Amniotic epithelial cell (primary cell): ENCODE measurements around the gene SIPA1L3.
"Not testable (repeated sequence)": the region's sequence is repeated elsewhere in the genome, so short reads cannot be mapped to it uniquely, and the experiment has no call there.

ENCODE experiments used
- DNase-seq: peaks from one replicate; pipeline ENCODE4 v3.0.0-alpha.2; 2010; ENCODE audit warnings: low read depth

The SIPA1L3 gene

GRCh38 chr19:38022791-38023670 lies 116.0 kb downstream of the SIPA1L3 start:
- DNase-seq = peak; percentile 55

- DNase-seq = no peak
These were observed 116.9 kb downstream of the SIPA1L3 start for GRCh38 chr19:38023671-38024541.

- no peak for DNase-seq
These were observed 118.2 kb downstream of the SIPA1L3 start for GRCh38 chr19:38024992-38025908.

GRCh38 chr19:38025909-38026307 lies 118.9 kb downstream of the SIPA1L3 start:
- DNase-seq = no peak

GRCh38 chr19:38028913-38029510 lies 122.0 kb downstream of the SIPA1L3 start:
- no peak for DNase-seq

- DNase-seq = not testable (repeated sequence)
These were observed 123.0 kb downstream of the SIPA1L3 start for GRCh38 chr19:38030001-38030400.

GRCh38 chr19:38030686-38031422 lies 123.8 kb downstream of the SIPA1L3 start:
- DNase-seq = no peak

GRCh38 chr19:38031423-38031770 lies 124.4 kb downstream of the SIPA1L3 start:
- DNase-seq = peak; percentile 45

GRCh38 chr19:38032151-38032550 lies 125.1 kb downstream of the SIPA1L3 start:
- DNase-seq = peak; percentile 43

- peak; percentile 33 for DNase-seq
These were observed 125.9 kb downstream of the SIPA1L3 start for GRCh38 chr19:38032951-38033350.

GRCh38 chr19:38033658-38034491 lies 126.9 kb downstream of the SIPA1L3 start:
- DNase-seq = no peak

GRCh38 chr19:38034492-38034860 lies 127.5 kb downstream of the SIPA1L3 start:
- no peak for DNase-seq

GRCh38 chr19:38035515-38036495 lies 128.8 kb downstream of the SIPA1L3 start:
- no peak for DNase-seq

GRCh38 chr19:38036707-38037611 lies 130.0 kb downstream of the SIPA1L3 start:
- DNase-seq = no peak

GRCh38 chr19:38039966-38040365 lies 133.0 kb downstream of the SIPA1L3 start:
- DNase-seq = peak; percentile 58

GRCh38 chr19:38042132-38042531 lies 135.1 kb downstream of the SIPA1L3 start:
- no peak for DNase-seq

GRCh38 chr19:38043649-38044144 lies 136.7 kb downstream of the SIPA1L3 start:
- no peak for DNase-seq
